Kasumi-1 (cell line): ENCODE data around the gene HLA-DOA.

Source experiments
- DNase-seq, 2 experiments: peaks; one replicate each; lab custom pipeline; 2025; lab: John Stamatoyannopoulos, UW

Gene HLA-DOA

DNA sequence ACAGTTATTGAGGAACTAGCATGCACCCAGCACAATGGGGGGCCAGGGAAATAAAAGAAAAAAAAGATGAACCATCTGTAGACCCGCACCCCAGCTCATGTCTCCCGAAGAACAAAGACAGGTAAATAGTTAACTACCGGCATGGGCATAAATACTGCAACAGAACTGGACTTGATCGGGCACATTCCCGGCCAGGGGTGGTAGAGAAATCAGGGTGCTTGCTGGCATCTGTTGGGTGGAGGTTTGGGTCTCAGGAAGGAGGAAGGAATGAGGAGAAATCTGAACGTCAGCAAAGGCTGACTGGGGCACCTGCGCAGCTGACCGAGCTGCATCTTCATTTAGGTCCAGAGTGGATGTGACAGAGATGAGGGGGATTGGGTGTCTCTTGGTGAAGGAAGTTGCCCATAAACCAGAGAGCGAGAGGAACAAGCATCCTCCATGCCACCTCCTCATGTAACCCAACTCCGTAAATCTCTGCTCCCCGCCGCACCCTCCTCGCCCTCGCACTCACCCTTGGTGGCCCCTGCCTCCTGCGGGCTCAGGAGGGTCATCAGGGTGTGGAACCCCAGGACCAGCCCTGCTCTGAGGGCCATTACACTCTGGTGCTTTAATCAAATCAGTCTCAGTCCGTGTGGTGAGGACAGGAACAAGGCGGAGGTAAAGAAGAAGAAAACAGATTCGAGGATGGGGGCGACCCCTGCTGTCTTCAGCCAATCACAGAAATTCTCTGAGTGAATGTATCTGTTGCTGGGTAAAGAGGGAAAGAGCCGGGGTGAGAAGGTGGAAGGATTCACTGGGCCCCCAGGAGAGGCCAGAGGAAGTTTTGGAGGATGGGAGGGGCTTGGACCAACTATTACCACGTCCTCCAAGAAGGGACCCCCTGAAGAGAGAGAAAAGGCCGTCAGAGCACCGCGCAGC lies at the start of gene HLA-DOA:
Gene HLA-DOA, minus strand, starts transcription at position 648 of the 918 bp plus-strand sequence.
- DNase-seq, result peak in 1 of 2 experiments; percentile 17

DNA sequence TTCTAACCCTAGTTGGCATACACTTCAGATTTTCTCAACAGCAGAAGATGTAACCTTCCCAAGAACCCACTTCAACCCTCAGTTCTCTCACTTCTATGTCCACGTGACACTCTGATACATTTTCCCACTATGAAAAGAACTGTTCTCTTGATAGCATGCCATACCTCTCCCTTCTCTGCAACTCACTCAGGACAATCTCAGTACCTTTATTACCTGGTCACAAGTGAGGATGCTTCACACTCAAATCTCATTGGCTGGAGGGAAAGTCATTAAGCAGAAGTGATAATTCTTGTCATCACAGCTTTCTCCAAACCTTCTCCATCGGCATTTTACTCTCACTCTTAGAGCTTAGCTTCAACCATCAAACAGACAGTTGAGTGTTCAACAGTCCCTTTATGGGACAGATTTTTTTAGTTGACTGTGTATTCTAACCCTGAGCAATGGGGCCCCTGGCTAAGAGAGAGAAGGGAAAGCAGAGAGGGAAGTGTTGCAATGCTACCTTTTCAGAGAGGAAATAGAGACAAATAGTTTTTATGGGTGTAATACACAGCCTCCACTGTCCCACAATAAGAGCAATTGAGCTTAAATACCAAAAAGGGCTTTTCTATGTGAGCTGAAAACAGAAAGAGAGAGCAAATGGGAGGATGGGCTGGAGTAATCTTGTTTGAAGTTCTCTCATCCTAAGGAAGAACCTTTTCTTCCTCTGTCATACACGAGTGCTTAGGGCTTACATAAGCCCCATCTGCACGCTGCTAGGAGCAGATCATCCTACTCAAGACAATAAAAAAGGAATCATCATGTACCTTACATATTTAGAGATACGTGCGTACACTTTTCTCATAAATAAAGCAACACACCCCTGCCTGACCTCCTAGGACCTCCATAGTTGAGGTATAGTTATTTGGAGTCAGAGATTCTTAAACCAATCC lies 48.1 kb upstream of the HLA-DOA start:
- no peak for DNase-seq

GRCh38 chr6:33053230-33053629 lies 43.8 kb upstream of the HLA-DOA start:
- no peak for DNase-seq

- DNase-seq, result no peak
Observed at GRCh38 chr6:33052627-33053026, 43.2 kb upstream of the HLA-DOA start.

DNA sequence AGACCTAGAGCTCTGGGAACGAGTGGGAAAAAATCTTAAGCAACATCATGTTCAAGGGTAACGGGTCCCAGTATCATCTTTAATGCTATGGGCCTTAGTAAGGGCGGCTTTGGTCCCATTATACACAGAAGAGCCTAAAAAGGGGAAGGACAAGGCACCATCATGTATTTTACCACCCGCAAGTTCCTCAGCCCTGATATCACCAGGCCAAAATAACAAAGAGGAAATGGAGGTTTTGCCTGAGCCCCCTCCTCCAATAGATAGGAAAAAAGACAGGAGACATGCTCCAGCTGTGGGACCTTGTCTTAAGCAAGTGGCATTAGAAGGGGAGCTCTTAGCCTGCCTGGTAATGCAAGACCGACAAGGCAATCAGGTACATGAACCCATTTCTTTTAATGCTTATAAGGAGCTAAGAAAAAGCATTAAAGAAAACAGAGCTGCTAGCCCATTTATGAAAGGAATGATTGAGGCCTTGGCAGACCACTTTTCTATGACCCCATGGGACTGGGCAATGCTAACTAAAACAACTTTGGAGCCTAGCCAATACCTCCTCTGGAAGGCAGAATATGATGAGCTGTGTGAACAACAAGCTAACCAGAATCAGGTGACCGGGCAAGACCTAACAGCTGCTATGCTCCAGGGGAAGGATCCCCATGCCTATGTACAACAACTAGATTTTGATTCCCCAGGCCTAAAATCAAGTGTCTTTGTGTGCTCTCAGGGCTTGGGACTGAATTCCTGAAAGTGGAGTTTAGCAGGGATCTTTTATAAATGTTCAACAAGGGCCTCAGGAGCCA lies 40.8 kb upstream of the HLA-DOA start:
- DNase-seq, result no peak

GRCh38 chr6:33049323-33050013 lies 40.1 kb upstream of the HLA-DOA start:
- no peak for DNase-seq

DNA sequence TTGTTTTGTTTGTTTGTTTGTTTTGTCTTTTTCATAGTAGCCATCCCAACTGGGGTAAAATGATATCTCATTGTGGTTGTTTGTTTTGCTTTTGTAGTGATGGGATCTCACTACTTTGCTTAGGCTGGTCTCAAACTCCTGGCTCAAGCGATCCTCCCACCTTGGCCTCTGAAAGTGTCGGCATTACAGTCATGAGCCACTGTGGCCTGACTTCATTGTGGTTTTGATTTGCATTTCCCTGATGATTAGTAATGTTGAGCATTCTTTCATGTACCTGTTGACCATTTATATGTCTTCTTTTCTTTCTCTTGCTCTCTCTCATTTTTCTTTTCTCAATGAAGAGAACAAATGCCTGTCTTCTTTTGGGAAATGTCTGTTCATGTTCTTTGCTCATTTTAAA lies 30.8 kb upstream of the HLA-DOA start:
- DNase-seq, result no peak

DNA sequence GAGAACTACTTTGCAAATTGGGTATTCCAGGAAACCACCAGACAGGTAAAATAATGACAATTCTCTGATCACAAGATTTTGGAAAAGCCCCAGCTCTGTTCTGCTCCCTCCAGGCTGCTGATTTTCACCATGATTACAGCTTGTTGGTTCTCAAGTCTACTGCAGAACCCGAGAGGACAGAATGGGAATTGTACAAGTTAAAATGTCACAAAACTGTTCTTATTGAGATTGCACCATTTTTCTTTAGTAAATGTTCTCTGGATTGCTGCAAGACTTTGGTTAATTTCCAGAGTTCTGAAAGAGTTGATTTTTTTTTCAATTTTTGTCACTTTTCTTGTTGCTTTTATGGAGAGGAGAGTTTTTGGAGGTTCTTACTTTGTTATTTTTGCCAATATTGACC lies 27.1 kb upstream of the HLA-DOA start:
- DNase-seq, result no peak

DNA sequence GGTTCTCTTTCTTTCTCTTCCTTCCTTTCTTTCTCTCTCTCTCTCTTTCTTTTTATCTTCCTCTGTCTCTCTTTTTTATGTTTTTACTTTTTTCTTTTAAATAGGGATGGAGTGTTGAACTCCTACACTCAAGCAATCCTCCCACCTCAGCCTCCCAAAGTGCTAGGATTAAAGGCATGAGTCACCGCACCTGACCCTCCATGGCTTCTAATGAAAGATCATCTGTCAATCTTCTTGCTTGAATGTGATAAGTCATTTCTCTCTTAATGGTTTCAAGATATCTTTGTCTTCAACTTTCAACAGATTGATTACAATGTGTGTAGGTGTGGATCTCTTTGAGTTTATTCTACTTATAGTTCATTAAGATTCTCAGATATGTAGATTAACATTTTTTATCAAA lies 25.2 kb upstream of the HLA-DOA start:
- DNase-seq, result no peak

- DNase-seq, result no peak
Observed at GRCh38 chr6:33030245-33030644, 20.9 kb upstream of the HLA-DOA start.

- DNase-seq, result no peak
Observed at GRCh38 chr6:33029328-33030184, 20.2 kb upstream of the HLA-DOA start.

GRCh38 chr6:33028220-33028849 lies 18.9 kb upstream of the HLA-DOA start:
- DNase-seq, result no peak

GRCh38 chr6:33024521-33024920 lies 15.1 kb upstream of the HLA-DOA start:
- no peak for DNase-seq

DNA sequence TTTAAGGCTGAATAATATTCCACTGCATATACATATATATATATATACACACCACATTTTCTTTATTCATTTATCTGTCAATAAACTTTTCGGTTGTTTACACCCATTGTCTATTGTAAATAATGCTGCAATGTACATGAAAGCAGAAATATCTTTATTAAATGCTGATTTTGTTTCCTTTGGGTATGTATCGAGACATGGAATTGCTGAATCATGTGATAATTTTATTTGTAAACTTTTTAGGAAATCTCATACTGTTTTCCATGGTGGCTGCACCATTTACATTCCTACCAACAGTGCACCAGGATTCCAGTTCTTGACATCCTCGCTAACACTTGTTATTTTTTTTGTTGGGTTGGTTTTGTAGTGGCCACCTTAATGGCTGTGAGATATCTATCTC lies 14.1 kb upstream of the HLA-DOA start:
- no peak for DNase-seq

DNA sequence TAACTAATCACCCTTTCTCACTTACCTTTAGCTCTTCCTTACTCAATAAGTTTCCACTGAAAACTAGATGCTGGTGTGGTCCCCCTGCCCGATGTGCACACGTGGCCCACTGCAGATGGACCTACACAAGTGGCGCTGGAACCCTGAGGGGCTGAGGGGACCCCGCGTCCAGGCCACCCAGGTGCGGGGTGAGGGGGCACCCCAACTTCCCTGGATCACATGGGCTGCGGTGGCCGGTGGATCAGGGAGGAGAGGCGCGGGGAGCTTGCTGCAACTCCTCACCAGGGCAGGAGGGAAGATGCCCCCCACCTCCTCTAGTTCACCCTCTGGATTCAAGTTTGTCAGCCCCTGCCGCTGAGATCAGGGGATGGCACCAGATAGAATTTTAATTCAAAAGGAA lies 12.5 kb upstream of the HLA-DOA start:
- no peak for DNase-seq

DNA sequence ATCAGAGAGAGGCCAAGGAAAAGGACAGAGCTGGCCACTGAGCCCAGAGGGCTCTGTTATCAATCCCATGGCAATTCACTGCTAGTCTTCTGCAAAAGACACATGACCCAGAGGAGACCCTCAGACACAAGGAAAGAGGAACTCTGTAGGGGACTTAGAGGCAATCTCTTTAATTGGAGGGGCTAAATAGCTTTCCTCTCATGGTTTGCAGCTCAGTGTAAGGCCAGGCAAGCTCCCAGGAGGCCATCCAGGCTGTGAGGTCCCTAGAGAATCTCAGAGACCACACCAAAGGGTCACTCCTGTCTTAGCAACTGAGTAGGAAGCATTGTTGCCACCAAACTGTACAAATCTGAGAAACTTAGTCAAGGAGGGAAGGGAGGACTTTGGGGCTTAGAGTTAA lies 10.0 kb upstream of the HLA-DOA start:
- no peak for DNase-seq

- DNase-seq, result peak; percentile 37 to 46
Observed at GRCh38 chr6:33018904-33019303, 9.5 kb upstream of the HLA-DOA start.

GRCh38 chr6:33018418-33018817 lies 9.0 kb upstream of the HLA-DOA start:
- DNase-seq, result no peak

DNA sequence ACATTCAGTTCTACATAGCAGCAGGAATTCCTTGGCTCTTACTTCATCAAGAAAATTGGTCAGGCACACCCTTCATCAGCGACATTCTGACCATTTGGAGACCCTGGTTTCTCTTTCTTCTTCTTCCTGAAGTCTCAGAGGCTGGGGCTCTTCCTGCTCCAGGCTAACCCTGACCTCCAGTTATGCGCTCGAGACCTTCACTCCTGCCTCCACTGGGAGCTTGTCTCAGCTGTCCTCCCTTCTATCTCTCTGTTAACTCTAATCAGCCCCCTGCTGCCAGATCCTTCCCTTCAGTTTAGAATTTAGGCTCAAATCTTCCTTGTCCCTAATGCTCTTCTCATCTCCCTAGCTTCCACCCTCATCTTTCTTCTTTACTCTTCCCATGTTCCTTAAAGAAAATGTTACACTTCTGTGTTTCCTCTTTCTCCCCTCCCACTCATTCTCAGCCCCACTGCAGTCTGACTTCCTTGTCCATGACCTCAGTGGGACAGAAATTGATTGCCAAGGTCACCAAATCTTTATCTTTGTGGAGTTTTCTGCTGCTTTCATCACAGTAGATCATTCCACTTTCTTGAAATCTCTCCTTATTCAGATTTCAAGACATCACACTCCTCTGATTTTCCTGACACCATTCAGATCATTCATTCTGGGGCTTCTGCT lies 8.4 kb upstream of the HLA-DOA start:
- DNase-seq, result no peak
